Trophoblast cell (in vitro differentiated cells and primary cell): ENCODE data around the gene RBM47.
"Not testable (repeated sequence)": the region's sequence is repeated elsewhere in the genome, so short reads cannot be mapped to it uniquely, and the experiment has no call there.

Experiments
- DNase-seq, 2 donors: peaks; one replicate each; pipeline ENCODE4 v3.0.0-alpha.2; 2016
- H2AFZ ChIP-seq: 2 replicates; pipeline ENCODE4 v1.6.1; 2013; ENCODE audit warnings: low read length, moderate library complexity, mild to moderate bottlenecking; ENCODE audit not compliant: insufficient read depth, poor library complexity
- H2AK5ac ChIP-seq: 2 replicates; pipeline ENCODE4 v1.6.1; 2013; ENCODE audit warnings: mild to moderate bottlenecking, low read length
- H2BK120ac ChIP-seq: 2 replicates; pipeline ENCODE4 v1.6.1; 2013; ENCODE audit warnings: low read length, mild to moderate bottlenecking, moderate library complexity; ENCODE audit not compliant: insufficient read depth, poor library complexity
- H2BK12ac ChIP-seq: 2 replicates; pipeline ENCODE4 v1.6.1; 2013; ENCODE audit warnings: mild to moderate bottlenecking, low read length, moderate library complexity
- H2BK5ac ChIP-seq: 2 replicates; pipeline ENCODE4 v1.6.1; 2013; ENCODE audit warnings: low read length, low read depth, moderate library complexity, mild to moderate bottlenecking; ENCODE audit not compliant: poor library complexity
- H3K14ac ChIP-seq: 2 replicates; pipeline ENCODE4 v1.6.1; 2013; ENCODE audit warnings: mild to moderate bottlenecking, low read length
- H3K18ac ChIP-seq: 2 replicates; pipeline ENCODE4 v1.6.1; 2013; ENCODE audit warnings: mild to moderate bottlenecking, low read length
- H3K23ac ChIP-seq: 2 replicates; pipeline ENCODE4 v1.6.1; 2013; ENCODE audit warnings: low read length
- H3K27ac ChIP-seq: 2 replicates; pipeline ENCODE4 v1.5.1; 2013; ENCODE audit warnings: low read depth, mild to moderate bottlenecking, inconsistent platforms, low read length, moderate library complexity
- H3K27me3 ChIP-seq: 2 replicates; pipeline ENCODE4 v1.6.1; 2013; ENCODE audit warnings: inconsistent platforms, mild to moderate bottlenecking, low read length, moderate library complexity; ENCODE audit not compliant: insufficient read depth
- H3K36me3 ChIP-seq, 2 experiments: 1 replicate in 1 of 2; 2 replicates in 1 of 2; pipeline ENCODE4 v1.6.1; 2013; ENCODE audit warnings: low read length in 2 of 2, mild to moderate bottlenecking in 2 of 2, moderate library complexity in 1 of 2; ENCODE audit not compliant: insufficient read depth in 2 of 2, control insufficient read depth in 1 of 2
- H3K4ac ChIP-seq: 2 replicates; pipeline ENCODE4 v1.6.1; 2013; ENCODE audit warnings: low read depth, mild to moderate bottlenecking, low read length, moderate library complexity
- H3K4me1 ChIP-seq, 2 experiments: 1 replicate in 1 of 2; 2 replicates in 1 of 2; pipeline ENCODE4 v1.6.1; 2013; ENCODE audit warnings: low read length in 2 of 2, mild to moderate bottlenecking in 2 of 2, moderate library complexity in 1 of 2; ENCODE audit not compliant: insufficient read depth in 2 of 2, control insufficient read depth in 1 of 2
- H3K4me2 ChIP-seq: 2 replicates; pipeline ENCODE4 v1.6.1; 2013; ENCODE audit warnings: inconsistent platforms, mild to moderate bottlenecking, low read length, moderate library complexity
- H3K4me3 ChIP-seq: 2 replicates; pipeline ENCODE4 v1.5.1; 2013; ENCODE audit warnings: mild to moderate bottlenecking, low read depth, low read length, inconsistent platforms
- H3K79me1 ChIP-seq: one replicate; pipeline ENCODE4 v1.6.1; 2013; ENCODE audit warnings: low read length
- H3K79me2 ChIP-seq: 2 replicates; pipeline ENCODE4 v1.6.1; 2013; ENCODE audit warnings: low read length, mild to moderate bottlenecking; ENCODE audit not compliant: control insufficient read depth, insufficient read depth, poor library complexity
- H3K9ac ChIP-seq: 2 replicates; pipeline ENCODE4 v1.6.1; 2013; ENCODE audit warnings: mild to moderate bottlenecking, low read length
- H3K9me3 ChIP-seq: 2 replicates; pipeline ENCODE4 v1.6.1; 2013; ENCODE audit warnings: low read depth, mild to moderate bottlenecking, control low read depth, inconsistent platforms, low read length; ENCODE audit not compliant: insufficient read depth
- H4K12ac ChIP-seq: 2 replicates; pipeline ENCODE4 v1.6.1; 2013; ENCODE audit warnings: low read depth, mild to moderate bottlenecking, low read length, moderate library complexity
- H4K8ac ChIP-seq: 2 replicates; pipeline ENCODE4 v1.6.1; 2013; ENCODE audit warnings: low read depth, mild to moderate bottlenecking, low read length, moderate library complexity
- H4K91ac ChIP-seq: one replicate; pipeline ENCODE4 v1.6.1; 2013; ENCODE audit warnings: low read depth, mild to moderate bottlenecking, low read length, moderate library complexity
- WGBS: extraction: QIAGEN DNeasy Blood & Tissue Kit; methylation state at CpG from one replicate; pipeline ENCODE4 v1.1.7; 2013; ENCODE audit warnings: missing lambda C conversion rate; ENCODE audit not compliant: insufficient read length, insufficient coverage; ENCODE audit errors: extremely low coverage; 5-methylcytosine and 5-hydroxymethylcytosine counted together

Gene RBM47

DNA sequence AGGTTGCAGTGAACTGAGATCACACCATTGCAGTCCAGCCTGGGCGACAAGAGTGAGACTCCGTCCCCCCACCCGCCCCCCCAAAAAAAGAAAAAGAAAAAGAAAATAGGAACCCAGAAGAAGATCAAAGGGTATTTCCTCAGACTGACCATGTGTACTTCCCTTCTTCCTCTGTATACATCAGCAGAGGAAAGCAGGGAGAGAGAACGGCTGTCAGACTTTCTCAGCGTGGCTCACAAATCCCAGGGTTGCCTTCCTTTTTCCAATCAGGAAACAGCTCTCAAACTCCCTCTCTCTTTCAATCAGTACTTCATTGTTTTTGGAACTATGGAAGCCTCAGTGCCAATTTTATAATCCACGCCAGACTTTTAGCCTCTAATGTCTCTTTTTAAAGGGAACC is 235.4 kb downstream of the RBM47 start:
- Histone ChIP-seq H2BK12ac (no peak overlapping the region), H3K23ac (no peak overlapping the region), H3K9ac (no peak overlapping the region), H3K27me3 (no peaks in the 10 kb centered on the region), H3K4me1 (no peaks in the 10 kb centered on the region), H3K79me2 (no peaks in the 10 kb centered on the region), H4K91ac (no peak overlapping the region), H2BK5ac (no peak overlapping the region), H3K9me3 (no peaks in the 10 kb centered on the region), H3K4me3 (no peak overlapping the region), H3K36me3 (no peaks in the 10 kb centered on the region), H2BK120ac (no peak overlapping the region), H3K18ac (no peak overlapping the region), H4K8ac (no peak overlapping the region), H3K4me2 (no peak overlapping the region), H3K4ac (no peak overlapping the region), H4K12ac (no peak overlapping the region), H2AFZ (no peak overlapping the region), H3K79me1 (no peaks in the 10 kb centered on the region), H2AK5ac (no peak overlapping the region), H3K14ac (no peak overlapping the region), H3K27ac (no peak overlapping the region)
- DNase-seq, result no peak
- WGBS, result no CpG with 5 or more reads among the region's 6 CpGs

DNA sequence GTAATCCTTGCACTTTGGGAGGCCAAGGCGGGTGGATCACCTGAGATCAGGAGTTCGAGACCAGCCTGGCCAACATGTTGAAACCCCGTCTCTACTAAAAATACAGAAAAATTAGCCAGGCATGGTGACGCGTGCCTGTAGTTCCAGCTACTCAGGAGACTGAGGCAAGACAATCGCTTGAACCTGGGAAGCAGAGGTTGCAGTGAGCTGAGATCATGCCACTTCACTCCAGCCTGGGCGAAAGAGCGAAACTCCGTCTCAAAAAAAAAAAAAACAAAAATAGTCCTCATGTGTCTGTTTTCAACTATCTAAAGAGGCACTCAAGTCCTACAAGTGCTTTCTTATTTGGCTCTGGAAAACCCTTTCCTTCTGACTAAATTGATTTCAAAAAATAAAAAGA is 237.4 kb downstream of the RBM47 start:
- H3K23ac ChIP-seq, result not testable (repeated sequence)

GRCh38 chr4:40389986-40390385 is 239.7 kb downstream of the RBM47 start:
- H2BK120ac ChIP-seq, result no peak overlapping the region
- H4K12ac ChIP-seq, result no peak overlapping the region
- H3K9me3 ChIP-seq, result no peaks in the 10 kb centered on the region
- H3K9ac ChIP-seq, result no peak overlapping the region
- H4K8ac ChIP-seq, result no peak overlapping the region
- H3K4ac ChIP-seq, result no peak overlapping the region
- H3K27me3 ChIP-seq, result no peaks in the 10 kb centered on the region
- no peak overlapping the region for H2BK12ac ChIP-seq
- no peaks in the 10 kb centered on the region for H3K79me2 ChIP-seq
- DNase-seq, result no peak
- no peak overlapping the region for H3K14ac ChIP-seq
- no peaks in the 10 kb centered on the region for H3K36me3 ChIP-seq
- H2AFZ ChIP-seq, result no peak overlapping the region
- no peak overlapping the region for H3K27ac ChIP-seq
- H3K4me2 ChIP-seq, result no peak overlapping the region
- H3K79me1 ChIP-seq, result no peaks in the 10 kb centered on the region
- no CpG with 5 or more reads among the region's 4 CpGs for WGBS
- no peaks in the 10 kb centered on the region for H3K4me1 ChIP-seq
- no peak overlapping the region for H4K91ac ChIP-seq
- no peak overlapping the region for H3K18ac ChIP-seq
- no peak overlapping the region for H3K4me3 ChIP-seq
- no peak overlapping the region for H3K23ac ChIP-seq
- no peak overlapping the region for H2AK5ac ChIP-seq
- no peak overlapping the region for H2BK5ac ChIP-seq

More for the DNA sequence above, 237.4 kb downstream of the RBM47 start:
- H2AK5ac ChIP-seq, DNase-seq, H2BK120ac ChIP-seq, H4K8ac ChIP-seq, H4K91ac ChIP-seq, H3K79me1 ChIP-seq, H3K4me3 ChIP-seq, H3K9ac ChIP-seq, H3K14ac ChIP-seq, H4K12ac ChIP-seq, H3K27me3 ChIP-seq, H3K9me3 ChIP-seq, H3K4me1 ChIP-seq, H3K79me2 ChIP-seq, H3K27ac ChIP-seq, H3K36me3 ChIP-seq, H3K4ac ChIP-seq, H3K18ac ChIP-seq, H2AFZ ChIP-seq, H2BK12ac ChIP-seq, H3K4me2 ChIP-seq, H2BK5ac ChIP-seq: not testable (repeated sequence)
- no CpG with 5 or more reads among the region's 9 CpGs for WGBS

GRCh38 chr4:40388239-40388638 is 241.4 kb downstream of the RBM47 start:
- Histone ChIP-seq H3K4ac (no peak overlapping the region), H3K23ac (no peak overlapping the region), H3K27me3 (no peaks in the 10 kb centered on the region), H4K91ac (no peak overlapping the region), H3K36me3 (no peaks in the 10 kb centered on the region), H3K27ac (no peak overlapping the region), H3K18ac (no peak overlapping the region), H3K79me1 (no peaks in the 10 kb centered on the region), H3K14ac (no peak overlapping the region), H2AK5ac (no peak overlapping the region), H4K8ac (no peak overlapping the region), H3K4me3 (no peak overlapping the region), H2BK120ac (no peak overlapping the region), H2AFZ (no peak overlapping the region), H4K12ac (no peak overlapping the region), H3K79me2 (no peaks in the 10 kb centered on the region), H3K4me2 (no peak overlapping the region), H3K9ac (no peak overlapping the region), H3K4me1 (no peaks in the 10 kb centered on the region), H2BK5ac (no peak overlapping the region), H2BK12ac (no peak overlapping the region), H3K9me3 (no peaks in the 10 kb centered on the region)
- DNase-seq, result no peak
- no CpG with 5 or more reads among the region's 6 CpGs for WGBS
